ENCODE data around the gene MIA.

The MIA gene

DNA sequence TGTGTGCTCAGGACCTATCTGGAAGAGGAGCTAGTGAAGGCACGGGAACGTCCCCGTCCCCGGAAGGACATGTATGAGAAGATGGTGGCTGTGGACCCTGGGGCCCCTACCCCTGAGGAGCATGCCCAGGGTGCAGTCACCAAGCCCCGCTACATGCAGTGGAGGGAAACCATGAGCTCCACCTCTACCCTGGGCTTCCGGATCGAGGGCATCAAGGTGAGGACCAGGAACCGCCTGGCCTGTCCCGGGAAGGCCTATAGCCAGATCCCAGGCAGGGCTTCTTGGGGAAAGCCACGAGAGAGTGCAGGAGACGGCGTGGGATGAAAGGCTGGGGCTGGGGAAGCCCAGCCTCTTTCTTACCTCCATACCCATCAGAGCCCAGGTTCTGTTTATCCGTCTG, 42.2 kb upstream of the MIA start:
- no peaks in the 10 kb centered on the region for H4K20me1 ChIP-seq (ENCODE audit: insufficient read depth, low read length)
- H3K9ac ChIP-seq (ENCODE audit: low read length): no peak overlapping the region
- no peaks in the 10 kb centered on the region for H3K27me3 ChIP-seq (ENCODE audit: insufficient read depth, low read length)
- no peaks in the 10 kb centered on the region for H3K4me1 ChIP-seq (ENCODE audit: insufficient read depth, low read length, severe bottlenecking)
- H3K36me3 ChIP-seq (ENCODE audit: insufficient read depth, low read length): peaks cover 17% of the 10 kb centered on the region
- H3F3A ChIP-seq (ENCODE audit: insufficient read depth, low read length): no peaks in the 10 kb centered on the region
- no peak overlapping the region for H3K4me3 ChIP-seq (ENCODE audit: low read depth, low read length, poor library complexity, severe bottlenecking)
- H3K9me2 ChIP-seq (ENCODE audit: low read depth, low read length): no peaks in the 10 kb centered on the region
- no peak overlapping the region for H3K27ac ChIP-seq (ENCODE audit: low read depth, low read length, poor library complexity, severe bottlenecking)
- H3K4me2 ChIP-seq (ENCODE audit: low read length): no peak overlapping the region
- H3K9me3 ChIP-seq (ENCODE audit: low read length): no peaks in the 10 kb centered on the region
- H2AFZ ChIP-seq (ENCODE audit: low read length): no peak overlapping the region
- H3K79me2 ChIP-seq (ENCODE audit: insufficient read depth, low read length): no peaks in the 10 kb centered on the region
- TF ChIP-seq EZH2 (IDR thresholded peaks at IDR 0.05; ENCODE audit: borderline replicate concordance, low read length): no peak
- TF ChIP-seq, protein P1, sequence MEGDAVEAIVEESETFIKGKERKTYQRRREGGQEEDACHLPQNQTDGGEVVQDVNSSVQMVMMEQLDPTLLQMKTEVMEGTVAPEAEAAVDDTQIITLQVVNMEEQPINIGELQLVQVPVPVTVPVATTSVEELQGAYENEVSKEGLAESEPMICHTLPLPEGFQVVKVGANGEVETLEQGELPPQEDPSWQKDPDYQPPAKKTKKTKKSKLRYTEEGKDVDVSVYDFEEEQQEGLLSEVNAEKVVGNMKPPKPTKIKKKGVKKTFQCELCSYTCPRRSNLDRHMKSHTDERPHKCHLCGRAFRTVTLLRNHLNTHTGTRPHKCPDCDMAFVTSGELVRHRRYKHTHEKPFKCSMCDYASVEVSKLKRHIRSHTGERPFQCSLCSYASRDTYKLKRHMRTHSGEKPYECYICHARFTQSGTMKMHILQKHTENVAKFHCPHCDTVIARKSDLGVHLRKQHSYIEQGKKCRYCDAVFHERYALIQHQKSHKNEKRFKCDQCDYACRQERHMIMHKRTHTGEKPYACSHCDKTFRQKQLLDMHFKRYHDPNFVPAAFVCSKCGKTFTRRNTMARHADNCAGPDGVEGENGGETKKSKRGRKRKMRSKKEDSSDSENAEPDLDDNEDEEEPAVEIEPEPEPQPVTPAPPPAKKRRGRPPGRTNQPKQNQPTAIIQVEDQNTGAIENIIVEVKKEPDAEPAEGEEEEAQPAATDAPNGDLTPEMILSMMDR (IDR thresholded peaks at IDR 0.05; ENCODE audit: low read length): no peak

DNA sequence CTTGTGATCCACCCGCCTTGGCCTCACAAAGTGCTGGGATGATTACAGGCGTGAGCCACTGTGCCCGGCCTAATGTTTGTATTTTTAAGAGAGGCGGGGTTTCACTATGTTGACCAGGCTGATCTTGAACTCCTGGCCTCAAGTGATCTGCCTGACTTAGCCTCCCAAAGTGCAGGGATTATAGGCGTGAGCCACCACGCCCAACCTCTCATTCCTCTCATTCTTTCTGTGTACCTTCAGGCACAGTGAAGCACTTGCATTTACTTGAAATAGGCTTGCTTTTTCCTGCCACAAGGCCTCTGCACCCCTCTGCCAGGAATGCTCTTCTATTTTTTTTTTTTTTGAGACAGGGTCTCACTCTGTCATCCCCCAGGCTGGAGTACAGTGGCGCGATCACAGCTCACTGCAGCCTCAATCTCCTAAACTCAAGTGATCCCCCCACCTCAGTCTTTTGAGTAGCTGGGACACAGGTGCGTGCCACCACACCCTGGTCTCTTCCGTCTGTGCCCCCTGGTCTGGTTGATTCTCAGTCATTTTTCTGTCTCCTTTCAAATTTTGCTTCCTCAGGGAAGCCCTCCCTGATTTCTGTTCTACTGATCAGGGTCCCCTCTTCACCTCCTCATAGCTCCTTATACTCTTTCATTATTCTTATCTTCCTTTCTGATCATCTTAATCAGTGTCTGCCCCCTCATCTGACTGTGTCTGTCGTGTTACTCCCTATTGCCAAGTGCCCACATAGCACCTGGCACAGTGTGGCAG, 40.1 kb upstream of the MIA start:
- Histone ChIP-seq H3K79me2 (ENCODE audit: insufficient read depth, low read length) (no peaks in the 10 kb centered on the region), H3K4me1 (ENCODE audit: insufficient read depth, low read length, severe bottlenecking) (no peaks in the 10 kb centered on the region), H3K9me2 (ENCODE audit: low read depth, low read length) (no peaks in the 10 kb centered on the region), H3F3A (ENCODE audit: insufficient read depth, low read length) (no peaks in the 10 kb centered on the region), H2AFZ (ENCODE audit: low read length) (no peak overlapping the region), H3K4me2 (ENCODE audit: low read length) (no peak overlapping the region), H4K20me1 (ENCODE audit: insufficient read depth, low read length) (no peaks in the 10 kb centered on the region), H3K9ac (ENCODE audit: low read length) (no peak overlapping the region), H3K27ac (ENCODE audit: low read depth, low read length, poor library complexity, severe bottlenecking) (no peak overlapping the region), H3K36me3 (ENCODE audit: insufficient read depth, low read length) (peaks cover 17% of the 10 kb centered on the region), H3K27me3 (ENCODE audit: insufficient read depth, low read length) (no peaks in the 10 kb centered on the region), H3K9me3 (ENCODE audit: low read length) (no peaks in the 10 kb centered on the region), H3K4me3 (ENCODE audit: low read depth, low read length, poor library complexity, severe bottlenecking) (no peak overlapping the region)
- TF ChIP-seq, protein P1 (IDR thresholded peaks at IDR 0.05; ENCODE audit: low read length): no peak
- no peak for TF ChIP-seq EZH2 (IDR thresholded peaks at IDR 0.05; ENCODE audit: borderline replicate concordance, low read length)

DNA sequence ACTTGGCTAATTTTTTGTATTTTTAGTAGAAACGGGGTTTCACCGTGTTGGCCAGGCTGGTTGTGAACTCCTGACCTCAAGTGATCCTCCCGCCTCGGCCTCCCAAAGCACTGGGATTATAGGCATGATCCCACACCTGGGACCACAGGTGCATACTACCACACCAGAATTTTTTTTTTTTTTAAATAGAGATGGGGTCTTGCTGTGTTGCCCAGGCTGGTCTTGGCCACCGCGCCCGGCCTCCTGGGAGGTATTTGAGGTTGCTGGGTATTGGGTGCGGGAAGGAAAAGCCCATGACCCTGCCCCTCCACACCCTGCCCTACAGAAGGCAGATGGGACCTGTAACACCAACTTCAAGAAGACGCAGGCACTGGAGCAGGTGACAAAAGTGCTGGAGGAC, 38.7 kb upstream of the MIA start:
- H3K4me3 ChIP-seq (ENCODE audit: low read depth, low read length, poor library complexity, severe bottlenecking): no peak overlapping the region
- H3K4me1 ChIP-seq (ENCODE audit: insufficient read depth, low read length, severe bottlenecking): no peaks in the 10 kb centered on the region
- H2AFZ ChIP-seq (ENCODE audit: low read length): no peak overlapping the region
- peaks cover 8% of the 10 kb centered on the region for H3K36me3 ChIP-seq (ENCODE audit: insufficient read depth, low read length)
- no peak for TF ChIP-seq EZH2 (IDR thresholded peaks at IDR 0.05; ENCODE audit: borderline replicate concordance, low read length)
- TF ChIP-seq, protein P1 (IDR thresholded peaks at IDR 0.05; ENCODE audit: low read length): no peak
- H3K27ac ChIP-seq (ENCODE audit: low read depth, low read length, poor library complexity, severe bottlenecking): no peak overlapping the region
- no peaks in the 10 kb centered on the region for H3K27me3 ChIP-seq (ENCODE audit: insufficient read depth, low read length)
- no peaks in the 10 kb centered on the region for H3F3A ChIP-seq (ENCODE audit: insufficient read depth, low read length)
- no peaks in the 10 kb centered on the region for H3K9me2 ChIP-seq (ENCODE audit: low read depth, low read length)
- H3K9me3 ChIP-seq (ENCODE audit: low read length): no peaks in the 10 kb centered on the region
- H3K4me2 ChIP-seq (ENCODE audit: low read length): no peak overlapping the region
- no peaks in the 10 kb centered on the region for H3K79me2 ChIP-seq (ENCODE audit: insufficient read depth, low read length)
- H3K9ac ChIP-seq (ENCODE audit: low read length): no peak overlapping the region
- H4K20me1 ChIP-seq (ENCODE audit: insufficient read depth, low read length): no peaks in the 10 kb centered on the region

All from OCI-LY1 (cell line).